HG03521 (cell line): ENCODE results near the gene RABAC1.
"Not testable (repeated sequence)": the region's sequence is repeated elsewhere in the genome, so short reads cannot be mapped to it uniquely, and the experiment has no call there.

Experiments used
- ATAC-seq: cut with Tn5 transposase; IDR thresholded peaks from one replicate; pipeline ENCODE4 v1.9.1; 2021; ENCODE audit warnings: mild to moderate bottlenecking, moderate library complexity; ENCODE audit not compliant: unreplicated experiment

RABAC1 gene

GRCh38 chr19:41917676-41918075 lies 41.4 kb downstream of the RABAC1 start:
- no peak for ATAC-seq

DNA sequence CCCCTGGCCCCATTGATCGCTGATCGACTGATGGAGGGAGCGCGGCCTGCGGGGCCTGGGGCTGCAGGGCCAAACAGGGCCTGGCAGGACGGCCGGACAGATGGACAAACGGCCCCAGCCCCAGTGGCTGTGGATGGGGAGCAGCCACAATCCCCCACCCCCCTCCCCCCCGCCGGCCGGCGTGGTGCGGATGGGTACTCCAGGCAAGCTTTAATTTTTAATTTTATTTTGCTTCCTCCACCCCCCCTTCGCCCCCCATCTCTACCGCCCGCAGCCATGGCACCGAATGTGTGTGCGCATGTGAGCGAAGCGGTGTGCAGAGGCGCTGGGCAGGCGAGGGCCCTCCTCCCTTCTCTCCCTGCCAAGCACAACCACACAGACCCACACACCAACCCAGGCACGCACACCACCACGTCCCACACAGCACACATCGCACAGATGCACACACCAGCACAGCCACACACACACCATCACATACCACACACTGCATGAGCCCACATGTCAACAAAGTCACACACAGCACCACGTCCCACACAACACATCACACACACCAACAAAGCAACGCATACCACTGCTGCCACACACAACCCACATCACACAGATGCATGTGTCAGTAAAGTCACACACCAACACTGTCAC lies 43.2 kb downstream of the RABAC1 start:
- ATAC-seq = no peak

DNA sequence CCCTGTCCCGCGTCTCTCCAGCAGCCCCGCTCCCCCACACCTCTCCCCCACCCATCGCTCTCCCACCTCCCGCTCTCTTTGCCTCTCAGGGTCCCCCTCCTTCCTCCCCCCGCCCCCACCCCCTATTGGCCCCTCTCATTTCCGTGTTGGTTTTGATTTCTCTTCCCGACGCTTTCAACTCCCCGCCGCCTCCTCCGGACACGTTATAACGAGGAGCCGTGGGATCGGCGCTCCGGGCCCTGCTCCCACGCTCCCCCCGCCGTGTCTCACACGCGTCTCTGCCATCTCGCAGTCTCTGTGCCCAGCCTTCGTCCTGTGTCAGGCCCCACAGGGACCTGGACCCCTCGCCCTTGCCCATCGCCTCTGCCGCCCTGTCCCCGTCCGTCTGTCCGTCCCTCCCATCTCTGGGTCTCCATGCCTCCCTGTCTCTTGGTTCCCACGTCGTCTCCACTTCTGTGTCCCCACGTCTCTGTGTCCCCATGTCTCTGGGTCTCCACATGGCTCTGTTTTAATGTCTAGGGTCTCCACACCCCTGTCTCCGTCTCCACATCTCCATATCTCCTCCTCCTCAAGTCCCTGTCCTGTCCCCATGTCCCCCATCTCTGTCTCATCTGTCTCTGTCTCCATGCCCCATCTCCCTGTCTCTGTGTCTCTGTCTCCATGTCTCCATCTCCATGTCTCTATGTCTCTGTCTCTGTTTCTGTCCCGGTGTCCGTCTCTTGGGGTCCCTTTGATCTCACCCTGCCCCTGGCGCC lies 43.9 kb downstream of the RABAC1 start:
- ATAC-seq = no peak

DNA sequence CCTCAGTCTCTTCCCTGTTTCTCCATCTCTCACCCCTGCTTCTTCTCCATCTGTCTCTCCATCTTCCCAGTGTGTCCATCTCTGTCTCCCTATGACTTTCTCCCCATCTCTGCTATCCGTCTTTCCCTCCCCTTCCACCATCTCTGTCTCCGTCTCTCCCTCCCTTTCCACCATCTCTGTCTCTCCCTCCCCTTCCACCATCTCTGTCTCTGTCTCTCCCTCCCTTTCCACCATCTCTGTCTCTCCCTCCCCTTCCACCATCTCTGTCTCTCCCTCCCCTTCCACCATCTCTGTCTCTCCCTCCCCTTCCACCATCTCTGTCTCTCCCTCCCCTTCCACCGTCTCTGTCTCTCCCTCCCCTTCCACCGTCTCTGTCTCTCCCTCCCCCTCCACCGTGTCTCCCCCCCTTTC lies 44.7 kb downstream of the RABAC1 start:
- not testable (repeated sequence) for ATAC-seq

DNA sequence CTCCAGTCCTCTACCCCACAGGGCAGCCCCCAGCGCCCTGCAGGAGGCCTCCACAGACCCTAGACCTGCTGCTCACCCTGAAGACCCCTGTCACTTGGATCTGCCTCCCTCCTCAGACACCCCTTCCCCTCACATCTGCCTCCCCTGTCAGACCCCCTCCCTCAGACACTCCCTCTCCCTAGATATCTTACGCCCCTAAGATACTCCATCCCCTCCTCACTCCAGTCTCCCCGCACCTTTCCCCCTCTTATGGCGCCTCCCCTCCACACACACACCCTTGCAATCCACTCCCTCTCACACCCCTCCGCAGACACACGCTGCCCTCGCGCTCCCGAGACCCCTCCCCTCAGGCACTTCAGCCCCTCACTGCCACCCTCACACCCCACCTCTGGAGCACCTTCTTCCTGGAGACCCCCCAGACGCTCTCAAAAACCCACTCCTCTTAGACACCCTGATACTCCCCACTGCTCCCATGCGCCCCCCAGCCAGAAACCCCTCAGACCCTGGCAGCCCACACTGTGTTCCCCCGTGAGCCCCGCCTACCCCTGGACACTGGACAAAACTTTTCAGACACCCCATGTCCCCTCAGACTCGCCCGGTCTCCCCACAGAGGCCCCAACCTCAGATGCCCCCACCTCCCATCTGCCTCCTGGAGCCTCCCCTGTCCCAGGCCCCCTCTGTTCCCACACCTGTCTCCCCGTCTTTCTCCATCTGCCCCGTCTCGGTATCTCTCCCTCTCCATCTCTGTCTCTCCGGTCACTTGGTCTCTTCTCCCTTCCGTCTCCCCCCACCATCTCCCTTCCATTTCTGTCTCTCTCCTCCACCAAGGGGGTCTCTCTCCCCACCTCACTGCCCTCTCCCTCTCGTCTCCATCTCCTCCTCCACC lies 45.3 kb downstream of the RABAC1 start:
- no peak for ATAC-seq

GRCh38 chr19:41912899-41913537 lies 46.1 kb downstream of the RABAC1 start:
- no peak for ATAC-seq

DNA sequence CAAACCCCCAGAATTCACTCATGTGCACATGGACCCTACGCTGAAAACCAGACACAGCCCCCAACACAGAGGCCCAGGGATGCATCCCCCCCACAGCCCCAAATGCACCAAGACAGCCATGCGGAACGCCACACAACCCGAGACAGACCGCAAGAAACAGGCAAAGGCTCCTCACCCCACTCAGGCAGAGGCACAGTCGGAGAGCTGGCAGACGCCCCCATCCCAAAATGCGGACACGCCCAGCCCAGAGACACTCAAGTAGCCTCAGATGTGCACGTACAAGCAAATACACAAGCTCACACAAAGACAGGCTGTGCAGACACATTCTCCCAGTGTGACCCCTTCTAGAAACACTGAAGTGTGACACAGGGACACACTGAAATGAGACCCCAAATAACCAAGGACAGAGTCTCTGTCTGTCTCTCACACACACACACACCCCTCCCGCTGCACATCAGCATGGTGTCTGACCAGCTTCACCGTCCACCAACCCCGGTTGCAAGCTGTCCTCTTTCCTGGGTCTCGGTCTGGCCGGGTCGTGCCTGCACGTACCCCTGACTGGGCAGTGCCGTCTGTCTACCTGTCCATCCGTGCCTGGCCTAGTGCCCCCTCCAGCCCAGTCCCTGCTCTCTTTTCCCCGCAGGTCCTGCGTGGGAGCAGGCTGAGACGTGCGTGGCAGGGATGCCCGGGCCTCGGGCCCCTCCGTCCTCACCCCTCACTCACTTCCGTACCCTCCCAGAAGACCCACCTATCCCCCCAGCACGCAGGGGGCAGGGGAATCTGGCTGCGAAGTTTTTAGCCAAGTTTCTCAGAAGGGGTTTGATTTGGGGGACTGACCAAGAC lies 47.0 kb downstream of the RABAC1 start:
- no peak for ATAC-seq

DNA sequence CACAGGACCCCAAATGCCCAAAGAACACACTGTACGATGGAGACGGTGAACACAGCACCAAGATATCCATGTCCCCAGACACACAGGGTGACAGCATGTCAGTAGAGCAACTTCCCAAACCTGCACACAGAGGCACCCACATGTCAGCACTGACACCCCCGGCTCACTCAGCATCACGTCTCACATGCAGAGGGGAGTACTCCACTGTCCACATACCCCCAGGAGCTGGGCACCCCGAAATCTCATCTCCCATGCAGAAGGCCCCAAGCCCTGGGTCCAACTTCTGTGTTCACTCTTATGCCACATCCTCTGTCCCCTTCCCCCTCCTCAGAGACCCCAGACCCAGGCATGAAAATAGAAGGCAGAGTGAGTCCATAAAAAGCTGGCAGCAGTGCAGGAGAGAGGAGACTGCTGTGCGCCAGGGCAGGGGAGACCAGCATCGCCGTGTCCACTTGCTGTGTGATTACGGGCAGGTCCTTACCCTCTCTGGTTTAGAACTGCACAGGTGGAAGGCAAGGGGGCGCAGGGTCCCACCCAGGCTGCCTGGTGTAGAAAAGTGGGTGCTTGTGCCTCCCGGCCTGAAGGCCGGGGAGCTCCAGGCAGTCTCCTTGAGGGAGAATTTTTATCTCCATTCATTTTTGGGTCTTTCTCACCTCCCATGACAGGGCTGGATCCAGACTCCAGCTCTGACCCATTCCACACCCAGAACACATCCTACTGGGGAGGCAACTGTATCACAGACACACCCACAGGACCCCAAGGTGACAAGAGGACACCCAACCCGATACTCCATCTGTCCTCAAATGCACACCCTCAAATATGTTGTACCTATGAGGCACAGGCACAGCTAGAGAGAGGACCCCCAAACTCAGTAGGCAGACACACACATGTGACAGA lies 47.9 kb downstream of the RABAC1 start:
- no peak for ATAC-seq

- no peak for ATAC-seq
Observed at GRCh38 chr19:41910240-41910991, 48.7 kb downstream of the RABAC1 start.

GRCh38 chr19:41909706-41910105 lies 49.4 kb downstream of the RABAC1 start:
- ATAC-seq = no peak

GRCh38 chr19:41908724-41909464 lies 50.2 kb downstream of the RABAC1 start:
- no peak for ATAC-seq

DNA sequence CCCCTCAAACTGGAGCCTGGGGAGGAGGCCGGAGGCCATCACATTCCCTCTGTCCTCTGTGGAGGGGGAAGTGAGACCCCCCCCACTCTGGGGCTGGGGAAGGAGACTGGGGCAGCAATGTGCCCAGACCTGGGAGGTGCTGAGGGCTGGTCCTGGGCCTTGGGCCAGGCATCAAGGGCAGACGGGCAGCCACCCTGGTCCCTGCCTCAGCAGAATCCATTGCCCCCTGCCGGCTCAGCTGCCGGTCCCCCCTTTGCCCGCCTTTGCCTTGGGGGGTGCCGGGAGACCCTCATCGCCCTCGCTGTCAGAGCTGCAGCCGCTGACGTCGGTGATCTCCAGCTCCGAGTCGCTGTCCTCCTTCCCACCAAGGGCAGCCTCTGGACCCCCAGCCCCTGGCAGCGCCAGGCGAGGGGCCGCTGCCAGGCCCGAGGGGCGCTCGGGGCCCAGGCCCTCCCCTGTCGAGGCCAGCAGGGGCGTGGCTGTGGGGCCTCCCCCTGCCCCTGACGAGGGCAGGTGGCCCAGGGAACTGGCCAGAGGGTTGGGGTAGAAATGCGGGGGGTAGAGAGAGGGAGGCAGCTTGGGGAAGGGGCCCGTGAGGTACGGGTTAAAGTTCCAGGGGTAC lies 51.0 kb downstream of the RABAC1 start:
- ATAC-seq = no peak

DNA sequence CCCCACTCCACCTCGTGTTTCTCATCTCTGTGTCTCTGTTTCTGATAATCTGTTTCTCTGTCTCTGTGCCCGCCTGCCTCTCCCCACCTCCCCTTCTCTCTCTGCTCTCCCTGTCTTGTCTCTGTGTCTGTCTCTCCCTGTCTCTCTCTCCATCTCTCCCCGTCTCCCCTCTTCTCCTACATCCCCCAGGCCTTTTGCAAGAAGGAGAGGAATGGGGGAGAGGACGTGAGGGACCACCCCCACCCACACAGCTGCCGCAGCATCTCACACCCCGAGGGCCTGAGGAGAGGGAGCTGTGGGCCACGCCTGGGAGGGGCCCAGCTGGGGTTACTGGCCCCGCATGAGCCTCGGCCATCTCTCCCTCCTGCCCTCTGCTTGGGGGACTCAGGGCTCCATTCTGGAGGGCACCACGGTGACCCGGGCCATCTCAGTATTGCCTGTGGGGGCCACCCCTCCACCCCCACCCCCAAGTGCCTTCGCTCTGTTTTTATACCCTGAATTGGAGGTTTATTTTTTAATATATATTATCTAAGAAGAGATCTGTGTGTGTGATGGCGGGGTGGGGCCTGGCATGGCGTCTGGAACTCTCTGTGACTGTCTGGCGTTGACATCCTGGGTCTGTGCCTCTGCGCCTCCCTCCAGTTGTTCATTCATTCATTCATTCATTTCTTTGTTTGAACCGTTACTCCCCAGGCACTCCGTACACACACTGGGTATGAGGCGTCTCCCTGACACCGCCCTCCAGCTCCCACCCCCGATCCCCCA lies 52.0 kb downstream of the RABAC1 start:
- ATAC-seq = no peak
